K562 (cell line): Measurements from ENCODE around the gene CMSS1. TPM values are rescaled to one million over a fixed set of nuclear protein-coding genes. Genes with fewer than 3 reads are reported as not detected.

ENCODE experiments used
- ATAC-seq: fragments of 200-7000 bp; cut with Tn5 transposase; 3 replicates; pipeline ENCODE4 v1.9.1; 2020; ENCODE audit warnings: moderate library complexity
- BruUV-seq: library from RNA; stranded (reverse); fragments of 400-500 nt; replicated peaks from 2 replicates; lab custom pipeline; 2021; lab: Mats Ljungman, UMichigan
- CTCF ChIA-PET: fragments of 300-600 bp; formaldehyde crosslinking; extraction: SDS; loops from one replicate; lab custom pipeline; 2021; ENCODE audit warnings: low intra/inter-chr PET ratio; lab: Yijun Ruan, JAX
- POLR2A ChIA-PET: fragments of 300-600, 350-650 bp; sonication (Branson Sonifier 250); formaldehyde crosslinking; extraction: SDS; loops from one replicate; lab custom pipeline; 2021; ENCODE audit warnings: antibody characterized with exemption, inconsistent platforms; lab: Yijun Ruan, JAX
- DNase-seq, 4 experiments: peaks; one replicate each; pipeline versions ENCODE4 v3.0.0 to v3.0.0-alpha.2; 2011 to 2018; ENCODE audit warnings: low spot score in 3 of 4, mixed read lengths in 3 of 4; ENCODE audit errors: extremely low read depth in 1 of 4
- FAIRE-seq: peaks from 2 replicates; lab custom pipeline; 2011; peaks lifted over from hg19 to GRCh38; lab: Jason Lieb, UNC
- H2AFZ ChIP-seq: 2 replicates; pipeline ENCODE4 v1.6.0; 2011; ENCODE audit warnings: low read depth, low read length, control low read depth, inconsistent platforms
- H3K27ac ChIP-seq: fragments of 200-600 bp; 3 replicates; pipeline ENCODE4 v1.8.0; 2011; ENCODE audit warnings: low read depth, mild to moderate bottlenecking, control low read depth, inconsistent platforms, low read length, moderate library complexity, mixed read lengths; ENCODE audit errors: extremely low read depth
- H3K27me3 ChIP-seq, 2 experiments: fragments of 300-600 bp in 1 of 2; 2 replicates in 1 of 2; 3 replicates in 1 of 2; pipeline versions ENCODE4 v1.6.0 to v1.8.0; 2011; ENCODE audit warnings: inconsistent platforms in 2 of 2, low read length in 2 of 2, mild to moderate bottlenecking in 1 of 2, mixed read lengths in 1 of 2, moderate library complexity in 1 of 2; ENCODE audit not compliant: control insufficient read depth in 2 of 2, insufficient read depth in 2 of 2
- H3K36me3 ChIP-seq: fragments of 300-600 bp; 3 replicates; pipeline ENCODE4 v1.8.0; 2011; ENCODE audit warnings: mild to moderate bottlenecking, low read length, inconsistent platforms; ENCODE audit not compliant: control insufficient read depth, insufficient read depth
- H3K4me1 ChIP-seq, 2 experiments: fragments of 200-600 bp in 1 of 2; replicated peaks in 1 of 2; 2 replicates in 1 of 2; 3 replicates in 1 of 2; pipeline versions ENCODE4 v1.5.1 to v1.8.0; 2011; ENCODE audit warnings: inconsistent platforms in 2 of 2, low read length in 2 of 2, mild to moderate bottlenecking in 1 of 2, mixed read lengths in 1 of 2, moderate library complexity in 1 of 2; ENCODE audit not compliant: control insufficient read depth in 2 of 2, insufficient read depth in 2 of 2
- H3K4me2 ChIP-seq: 2 replicates; pipeline ENCODE4 v1.6.1; 2011; ENCODE audit warnings: low read length, control low read depth, inconsistent platforms, mixed read lengths; ENCODE audit not compliant: insufficient read depth
- H3K4me3 ChIP-seq: fragments of 200-600 bp; sonication (generic), shearing (Covaris generic); 2 replicates; pipeline ENCODE4 v1.5.1; 2016; ENCODE audit warnings: control low read depth, inconsistent platforms
- H3K79me2 ChIP-seq: fragments of 200-600 bp; 3 replicates; pipeline ENCODE4 v1.8.0; 2011; ENCODE audit warnings: low read length, inconsistent platforms; ENCODE audit not compliant: control insufficient read depth, insufficient read depth
- H3K9ac ChIP-seq, 2 experiments: 2 replicates each; pipeline versions ENCODE4 v1.6.0 to v1.6.1; 2011; ENCODE audit warnings: low read depth in 2 of 2, low read length in 2 of 2, control low read depth in 1 of 2, inconsistent platforms in 1 of 2, mild to moderate bottlenecking in 1 of 2, mixed read lengths in 1 of 2; ENCODE audit not compliant: insufficient read depth in 1 of 2
- H3K9me1 ChIP-seq: one replicate; pipeline ENCODE4 v1.6.0; 2011; ENCODE audit warnings: inconsistent platforms, mild to moderate bottlenecking, low read length, moderate library complexity; ENCODE audit not compliant: control insufficient read depth, insufficient read depth
- H3K9me3 ChIP-seq: replicated peaks from 2 replicates; pipeline ENCODE4 v1.5.1; 2011; ENCODE audit warnings: low read depth, low read length, inconsistent platforms; ENCODE audit not compliant: control insufficient read depth, insufficient read depth
- H4K20me1 ChIP-seq: replicated peaks from 2 replicates; pipeline ENCODE4 v1.6.1; 2011; ENCODE audit warnings: low read length, inconsistent platforms, mixed read lengths; ENCODE audit not compliant: control insufficient read depth, insufficient read depth
- CBFA2T2 ChIP-seq: fragments of 450-650 bp; conservative IDR thresholded peaks from 2 replicates; pipeline ENCODE4 v1.6.1; 2017; ENCODE audit warnings: mild to moderate bottlenecking
- HCFC1 ChIP-seq: IDR thresholded peaks from 2 replicates; pipeline ENCODE4 v1.6.1; 2012; ENCODE audit warnings: low read depth, low read length, improper control_type of control experiment
- KAT8 ChIP-seq: fragments of 450-650 bp; IDR thresholded peaks from 2 replicates; pipeline ENCODE4 v1.6.1; 2016; ENCODE audit warnings: low read depth, mild to moderate bottlenecking
- MTA1 ChIP-seq: fragments of 450-650 bp; IDR thresholded peaks from 2 replicates; pipeline ENCODE4 v1.6.1; 2017; ENCODE audit warnings: borderline replicate concordance
- SMARCC2 ChIP-seq: fragments of 450-650 bp; IDR thresholded peaks from 2 replicates; pipeline ENCODE4 v1.6.1; 2017; ENCODE audit warnings: antibody characterized with exemption, moderate library complexity, mild to moderate bottlenecking, low read depth
- SMC3 ChIP-seq: conservative IDR thresholded peaks from 2 replicates; pipeline ENCODE4 v1.6.1; 2011; ENCODE audit warnings: low read depth, low read length, improper control_type of control experiment; ENCODE audit not compliant: insufficient read depth
- XRCC4 ChIP-seq: IDR thresholded peaks from one replicate; pipeline ENCODE4 v1.6.1; 2011; ENCODE audit not compliant: insufficient read depth, insufficient read length; ENCODE audit errors: extremely low read depth
- ZC3H4 ChIP-seq: sonication (generic); formaldehyde crosslinking; IDR thresholded peaks from 2 replicates; pipeline ENCODE4 v1.9.0; 2021; ENCODE audit warnings: missing genetic modification reagents, borderline replicate concordance
- ZKSCAN1 ChIP-seq: fragments of 150-350 bp; IDR thresholded peaks from 2 replicates; pipeline ENCODE4 v1.6.1; 2016; ENCODE audit warnings: low read depth, low read length
- ZNF655 ChIP-seq: fragments of 250-450 bp; sonication (Bioruptor Pico); IDR thresholded peaks from 2 replicates; pipeline ENCODE4 v1.5.0; 2021
- ZNF740 ChIP-seq, 3 experiments: fragments of 200-800 bp in 1 of 3; sonication (Bioruptor generic) in 1 of 3; sonication (generic) in 1 of 3; formaldehyde crosslinking in 1 of 3; IDR thresholded peaks; 2 replicates each; pipeline versions ENCODE4 v1.6.1 to v1.8.0; 2016 to 2022; ENCODE audit warnings: mild to moderate bottlenecking in 2 of 3, missing compliant biosample characterization in 2 of 3, missing genetic modification characterization in 2 of 3, missing genetic modification reagents in 1 of 3
- WGBS: fragments of 100-300 bp; shearing (Covaris generic); methylation state at CpG from one replicate; pipeline ENCODE4 v1.1.6; 2016; ENCODE audit warnings: low coverage, mixed read lengths; ENCODE audit not compliant: insufficient coverage; ENCODE audit errors: missing lambda C conversion rate; 5-methylcytosine and 5-hydroxymethylcytosine counted together
- in situ Hi-C: fragments of 300-500 bp; cut with MboI; formaldehyde crosslinking; loops from 4 replicates; pipeline ENCODE4 v1.15.0; 2018; ENCODE audit warnings: inconsistent platforms, mixed read lengths
- intact Hi-C: fragments of 100-400 bp; cut with micrococcal nuclease; formaldehyde crosslinking; loops from 2 replicates; pipeline ENCODE4 v1.14.2; 2022
- polyA plus RNA-seq, 8 experiments: library from polyadenylated mRNA; depleted of rRNA in 4 of 8; stranded (reverse) in 5 of 8; unstranded in 3 of 8; fragments of >200 nt; fragmentation: Nextera tagmentation in 2 of 8; fragmentation: Illumina TruSeq in 1 of 8; extraction: Ambion mirVana in 2 of 8; extraction: Trizol in 1 of 8; gene quantifications; 2 replicates each; pipeline versions ENCODE4 v1.2.1 to v1.2.3, GENCODE V29; 2011 to 2014; ENCODE audit warnings: inconsistent platforms in 1 of 8, missing spikeins in 1 of 8
- total RNA-seq, 7 experiments: library from RNA; depleted of rRNA in 6 of 7; stranded (reverse); fragments of >200 nt in 6 of 7; fragmentation: Illumina TruSeq in 2 of 7; extraction: Trizol in 2 of 7; gene quantifications; 2 replicates each; pipeline versions ENCODE4 v1.2.1 to v1.2.3, GENCODE V29; 2011 to 2021; ENCODE audit warnings: low replicate concordance in 1 of 7
- TF ChIP-seq, protein P1 (sequence below): sonication (generic); formaldehyde crosslinking; IDR thresholded peaks from 2 replicates; pipeline ENCODE4 v1.8.0; 2022; ENCODE audit warnings: mild to moderate bottlenecking, missing genetic modification reagents
- TF ChIP-seq, protein P2 (sequence below): sonication (generic); IDR thresholded peaks from 2 replicates; pipeline ENCODE4 v1.6.1; 2016
- TF ChIP-seq, protein P3 (sequence below): fragments of 450-650 bp; IDR thresholded peaks from 2 replicates; pipeline ENCODE4 v1.6.1; 2017; ENCODE audit warnings: antibody characterized with exemption, mild to moderate bottlenecking

CMSS1 gene
- total and polyA plus RNA-seq, 9 of the 15 experiments (the other 6 are each of a cell fraction or from before 2014, with no cell fraction given), result 46.9 to 109 (median 72.3) TPM

GRCh38 chr3:100163787-100164186 lies 346.1 kb downstream of the CMSS1 start:
- no peaks in the 10 kb centered on the region for H3K9me1 ChIP-seq
- ATAC-seq (no peak), DNase-seq (no peak), FAIRE-seq (no peak)
- in situ Hi-C loops (no loop called here), intact Hi-C loops (no loop called here)
- no peaks in the 10 kb centered on the region for H3K27me3 ChIP-seq
- CTCF ChIA-PET, result no interaction called here
- BruUV-seq, result no TSS peak
- H3K36me3 ChIP-seq, result peaks cover 16% of the 10 kb centered on the region; the same call in 2 of the 3 replicates
- H3K79me2 ChIP-seq, result no peaks in the 10 kb centered on the region
- no peak overlapping the region for H3K27ac ChIP-seq
- H3K9ac ChIP-seq, result no peak overlapping the region
- H3K9me3 ChIP-seq, result no peaks in the 10 kb centered on the region
- WGBS, result 60% methylated on average over 2 of the region's 2 CpGs
- H4K20me1 ChIP-seq, result no peaks in the 10 kb centered on the region
- no peak overlapping the region for H3K4me3 ChIP-seq
- no peak overlapping the region for H3K4me2 ChIP-seq
- H3K4me1 ChIP-seq, result no peaks in the 10 kb centered on the region
- POLR2A ChIA-PET, result no interaction called here
- no peak overlapping the region for H2AFZ ChIP-seq
- TF ChIP-seq XRCC4 (no peak), ZNF740 (CRISPR knock-in tag; IDR thresholded peaks at IDR 0.05) (no peak), ZNF740 (tag; IDR thresholded peaks at IDR 0.05) (no peak), ZKSCAN1 (no peak), KAT8 (no peak), ZNF655 (CRISPR knock-in tag) (no peak), SMARCC2 (no peak), ZC3H4 (CRISPR knock-in tag) (no peak), SMC3 (no peak), CBFA2T2 (no peak), MTA1 (no peak), HCFC1 (no peak)
- TF ChIP-seq, protein P1, sequence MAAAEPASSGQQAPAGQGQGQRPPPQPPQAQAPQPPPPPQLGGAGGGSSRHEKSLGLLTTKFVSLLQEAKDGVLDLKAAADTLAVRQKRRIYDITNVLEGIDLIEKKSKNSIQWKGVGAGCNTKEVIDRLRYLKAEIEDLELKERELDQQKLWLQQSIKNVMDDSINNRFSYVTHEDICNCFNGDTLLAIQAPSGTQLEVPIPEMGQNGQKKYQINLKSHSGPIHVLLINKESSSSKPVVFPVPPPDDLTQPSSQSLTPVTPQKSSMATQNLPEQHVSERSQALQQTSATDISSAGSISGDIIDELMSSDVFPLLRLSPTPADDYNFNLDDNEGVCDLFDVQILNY (CRISPR knock-in tag), result no peak
- TF ChIP-seq, protein P2, sequence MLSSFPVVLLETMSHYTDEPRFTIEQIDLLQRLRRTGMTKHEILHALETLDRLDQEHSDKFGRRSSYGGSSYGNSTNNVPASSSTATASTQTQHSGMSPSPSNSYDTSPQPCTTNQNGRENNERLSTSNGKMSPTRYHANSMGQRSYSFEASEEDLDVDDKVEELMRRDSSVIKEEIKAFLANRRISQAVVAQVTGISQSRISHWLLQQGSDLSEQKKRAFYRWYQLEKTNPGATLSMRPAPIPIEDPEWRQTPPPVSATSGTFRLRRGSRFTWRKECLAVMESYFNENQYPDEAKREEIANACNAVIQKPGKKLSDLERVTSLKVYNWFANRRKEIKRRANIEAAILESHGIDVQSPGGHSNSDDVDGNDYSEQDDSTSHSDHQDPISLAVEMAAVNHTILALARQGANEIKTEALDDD, result no peak
- TF ChIP-seq, protein P3, sequence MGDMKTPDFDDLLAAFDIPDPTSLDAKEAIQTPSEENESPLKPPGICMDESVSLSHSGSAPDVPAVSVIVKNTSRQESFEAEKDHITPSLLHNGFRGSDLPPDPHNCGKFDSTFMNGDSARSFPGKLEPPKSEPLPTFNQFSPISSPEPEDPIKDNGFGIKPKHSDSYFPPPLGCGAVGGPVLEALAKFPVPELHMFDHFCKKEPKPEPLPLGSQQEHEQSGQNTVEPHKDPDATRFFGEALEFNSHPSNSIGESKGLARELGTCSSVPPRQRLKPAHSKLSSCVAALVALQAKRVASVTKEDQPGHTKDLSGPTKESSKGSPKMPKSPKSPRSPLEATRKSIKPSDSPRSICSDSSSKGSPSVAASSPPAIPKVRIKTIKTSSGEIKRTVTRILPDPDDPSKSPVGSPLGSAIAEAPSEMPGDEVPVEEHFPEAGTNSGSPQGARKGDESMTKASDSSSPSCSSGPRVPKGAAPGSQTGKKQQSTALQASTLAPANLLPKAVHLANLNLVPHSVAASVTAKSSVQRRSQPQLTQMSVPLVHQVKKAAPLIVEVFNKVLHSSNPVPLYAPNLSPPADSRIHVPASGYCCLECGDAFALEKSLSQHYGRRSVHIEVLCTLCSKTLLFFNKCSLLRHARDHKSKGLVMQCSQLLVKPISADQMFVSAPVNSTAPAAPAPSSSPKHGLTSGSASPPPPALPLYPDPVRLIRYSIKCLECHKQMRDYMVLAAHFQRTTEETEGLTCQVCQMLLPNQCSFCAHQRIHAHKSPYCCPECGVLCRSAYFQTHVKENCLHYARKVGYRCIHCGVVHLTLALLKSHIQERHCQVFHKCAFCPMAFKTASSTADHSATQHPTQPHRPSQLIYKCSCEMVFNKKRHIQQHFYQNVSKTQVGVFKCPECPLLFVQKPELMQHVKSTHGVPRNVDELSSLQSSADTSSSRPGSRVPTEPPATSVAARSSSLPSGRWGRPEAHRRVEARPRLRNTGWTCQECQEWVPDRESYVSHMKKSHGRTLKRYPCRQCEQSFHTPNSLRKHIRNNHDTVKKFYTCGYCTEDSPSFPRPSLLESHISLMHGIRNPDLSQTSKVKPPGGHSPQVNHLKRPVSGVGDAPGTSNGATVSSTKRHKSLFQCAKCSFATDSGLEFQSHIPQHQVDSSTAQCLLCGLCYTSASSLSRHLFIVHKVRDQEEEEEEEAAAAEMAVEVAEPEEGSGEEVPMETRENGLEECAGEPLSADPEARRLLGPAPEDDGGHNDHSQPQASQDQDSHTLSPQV, result no peak
